ENCODE results near the gene USP6. TPM values are rescaled to one million over a fixed set of nuclear protein-coding genes. Genes with fewer than 3 reads are reported as not detected.
"Not testable (repeated sequence)": the region's sequence is repeated elsewhere in the genome, so short reads cannot be mapped to it uniquely, and the experiment has no call there.

Gene USP6
- total RNA-seq, 2 experiments from 2014 or later, result 0.08 to 0.10 TPM

- DNase-seq, result no peak
- peaks cover 50% of the 10 kb centered on the region for H3K9me3 Mint-ChIP-seq
- H3K27ac Mint-ChIP-seq, result no peak overlapping the region
- peaks cover 31% of the 10 kb centered on the region for H3K36me3 Mint-ChIP-seq (ENCODE audit: low read depth)
- H3K4me1 Mint-ChIP-seq, result no peaks in the 10 kb centered on the region
- H3K27me3 Mint-ChIP-seq, result peaks cover 19% of the 10 kb centered on the region
- CTCF ChIA-PET, result no interaction called here
- H3K4me3 Mint-ChIP-seq, result no peak overlapping the region
- POLR2A ChIA-PET, result no interaction called here
These were observed 16.6 kb upstream of the USP6 start for GRCh38 chr17:5099271-5099670.

DNA sequence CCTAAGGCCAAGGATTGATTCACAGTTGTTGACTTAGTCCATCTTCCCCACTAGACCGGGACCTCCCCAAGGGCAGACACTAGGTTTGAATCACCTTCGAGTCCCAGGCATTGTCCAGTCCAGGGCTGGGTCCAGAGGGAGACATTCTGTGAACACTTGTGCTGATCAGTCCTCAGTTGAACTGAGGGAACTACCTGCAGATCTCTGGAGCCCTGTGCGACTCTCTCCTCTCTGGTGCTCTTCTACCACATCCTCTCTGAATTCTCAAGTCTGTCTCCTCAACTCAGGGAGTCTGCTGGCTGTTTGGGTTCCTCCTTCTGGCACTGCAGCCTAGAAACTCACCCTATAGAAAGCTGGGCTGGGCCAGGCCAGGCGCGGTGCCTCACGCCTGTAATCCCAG is 15.0 kb upstream of the USP6 start:
- Mint-ChIP-seq H3K27ac (no peak overlapping the region), H3K27me3 (peaks cover 13% of the 10 kb centered on the region), H3K9me3 (peaks cover 45% of the 10 kb centered on the region), H3K4me3 (no peak overlapping the region), H3K4me1 (no peaks in the 10 kb centered on the region), H3K36me3 (ENCODE audit: low read depth) (peaks cover 37% of the 10 kb centered on the region)
- CTCF ChIA-PET, result no interaction called here
- DNase-seq, result no peak
- POLR2A ChIA-PET, result no interaction called here

GRCh38 chr17:5110816-5111215 is 5.0 kb upstream of the USP6 start:
- POLR2A ChIA-PET, result interaction anchor here (0.7 to 1.3 kb wide), 7 partner anchors 17 to 171 kb away, joined by 3 to 7 read pairs (median 3); partner anchors contain the start of genes RNF167 and SLC25A11
- Mint-ChIP-seq H3K27me3 (peaks cover 4% of the 10 kb centered on the region), H3K9me3 (peaks cover 31% of the 10 kb centered on the region), H3K4me3 (peak overlapping the region; percentile 74), H3K36me3 (ENCODE audit: low read depth) (peaks cover 79% of the 10 kb centered on the region), H3K4me1 (peaks cover 21% of the 10 kb centered on the region), H3K27ac (peak overlapping the region; percentile 6)
- CTCF ChIA-PET, result interaction anchor here (1.1 kb wide), 1 partner anchor 81 kb away, joined by 4 read pairs; the partner anchor contains the start of gene ZNF594
- no peak for DNase-seq

- peaks cover 21% of the 10 kb centered on the region for H3K4me1 Mint-ChIP-seq
- H3K4me3 Mint-ChIP-seq, result peak within 1 kb of the TSS; percentile 74
- ChIA-PET CTCF (interaction anchor here (1.1 kb wide), 1 partner anchor 80 kb away, joined by 4 read pairs; the partner anchor contains the start of gene ZNF594), POLR2A (interaction anchor here (0.5 to 3.3 kb wide), 10 partner anchors 17 to 201 kb away, joined by 3 to 10 read pairs (median 3); partner anchors contain the start of genes RNF167, SLC25A11 and ZFP3)
- peaks cover 8% of the 10 kb centered on the region for H3K27me3 Mint-ChIP-seq
- peak within 1 kb of the TSS; percentile 56 for H3K27ac Mint-ChIP-seq
- H3K9me3 Mint-ChIP-seq, result peaks cover 23% of the 10 kb centered on the region
- peak; percentile 92 for DNase-seq
- H3K36me3 Mint-ChIP-seq (ENCODE audit: low read depth), result peaks cover 72% of the 10 kb centered on the region
These were observed 4.2 kb upstream of the USP6 start, which contains the start of gene ZNF232 for GRCh38 chr17:5111402-5112204. Gene ZNF232 (minus strand): TSS chr17:5111878. CDS start chr17:5111822, 56 bp downstream.

GRCh38 chr17:5118219-5118618 is 2.4 kb downstream of the USP6 start:
- ChIA-PET POLR2A (no interaction called here), CTCF (no interaction called here)
- Mint-ChIP-seq H3K4me1 (peaks cover 2% of the 10 kb centered on the region), H3K4me3 (no peak overlapping the region), H3K27ac (no peak overlapping the region), H3K9me3 (peaks cover 4% of the 10 kb centered on the region), H3K36me3 (ENCODE audit: low read depth) (peaks cover 22% of the 10 kb centered on the region), H3K27me3 (peaks cover 47% of the 10 kb centered on the region)
- DNase-seq, result no peak

DNA sequence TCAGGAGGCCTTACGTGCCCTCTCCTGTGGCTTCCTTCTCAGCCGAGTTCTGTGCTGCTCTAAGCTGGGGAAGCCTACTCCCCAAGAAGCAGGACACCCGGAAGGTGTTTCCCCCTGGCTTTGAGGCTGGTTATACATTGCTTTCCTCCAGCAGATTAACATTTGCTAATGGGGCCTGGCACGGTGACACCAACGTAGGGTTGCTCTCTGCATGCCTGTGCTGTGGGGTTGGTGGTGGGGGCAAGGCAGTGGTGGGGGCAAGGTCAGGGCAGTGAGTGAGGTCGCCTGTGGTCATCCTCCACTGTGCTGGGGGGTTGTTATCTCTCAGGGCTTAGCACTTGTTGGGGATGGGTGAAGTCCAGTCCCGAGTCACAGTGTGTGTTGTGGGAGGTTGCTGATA is 4.2 kb downstream of the USP6 start:
- Mint-ChIP-seq H3K4me1 (peaks cover 2% of the 10 kb centered on the region), H3K4me3 (no peak overlapping the region), H3K36me3 (ENCODE audit: low read depth) (peaks cover 4% of the 10 kb centered on the region), H3K9me3 (peaks cover under 1% of the 10 kb centered on the region), H3K27ac (no peak overlapping the region), H3K27me3 (peaks cover 60% of the 10 kb centered on the region)
- no peak for DNase-seq
- POLR2A ChIA-PET, result no interaction called here
- CTCF ChIA-PET, result no interaction called here

- CTCF ChIA-PET, result interaction anchor here (0.6 kb wide), 1 partner anchor 155 kb away, joined by 5 read pairs; no protein-coding TSS in a partner anchor
- POLR2A ChIA-PET; DNase-seq; H3K4me3 Mint-ChIP-seq; H3K27ac Mint-ChIP-seq; H3K36me3 Mint-ChIP-seq (ENCODE audit: low read depth); H3K4me1 Mint-ChIP-seq; H3K9me3 Mint-ChIP-seq: not testable (repeated sequence)
- peaks cover 58% of the 10 kb centered on the region for H3K27me3 Mint-ChIP-seq
These were observed 4.8 kb downstream of the USP6 start for GRCh38 chr17:5120436-5121185.

GRCh38 chr17:5121186-5121841 is 5.5 kb downstream of the USP6 start:
- CTCF ChIA-PET, result interaction anchor here (0.6 kb wide), 1 partner anchor 155 kb away, joined by 5 read pairs; no protein-coding TSS in a partner anchor
- no peak overlapping the region for H3K27ac Mint-ChIP-seq
- peaks cover 60% of the 10 kb centered on the region for H3K27me3 Mint-ChIP-seq
- DNase-seq, result no peak
- peaks cover 2% of the 10 kb centered on the region for H3K4me1 Mint-ChIP-seq
- no peaks in the 10 kb centered on the region for H3K9me3 Mint-ChIP-seq
- no peak overlapping the region for H3K4me3 Mint-ChIP-seq
- H3K36me3 Mint-ChIP-seq (ENCODE audit: low read depth), result no peaks in the 10 kb centered on the region
- POLR2A ChIA-PET, result no interaction called here

- H3K36me3 Mint-ChIP-seq (ENCODE audit: low read depth); POLR2A ChIA-PET; H3K4me3 Mint-ChIP-seq; H3K27ac Mint-ChIP-seq; H3K9me3 Mint-ChIP-seq; DNase-seq; H3K4me1 Mint-ChIP-seq: not testable (repeated sequence)
- H3K27me3 Mint-ChIP-seq, result peaks cover 52% of the 10 kb centered on the region
- CTCF ChIA-PET, result interaction anchor here (1.1 kb wide), 1 partner anchor 59 kb away, joined by 4 read pairs; no protein-coding TSS in a partner anchor
These were observed 6.2 kb downstream of the USP6 start for GRCh38 chr17:5122056-5122455.

- ChIA-PET CTCF (interaction anchor here (1.1 kb wide), 1 partner anchor 60 kb away, joined by 4 read pairs; no protein-coding TSS in a partner anchor), POLR2A (no interaction called here)
- peaks cover 49% of the 10 kb centered on the region for H3K27me3 Mint-ChIP-seq
- no peak overlapping the region for H3K27ac Mint-ChIP-seq
- no peaks in the 10 kb centered on the region for H3K9me3 Mint-ChIP-seq
- no peaks in the 10 kb centered on the region for H3K36me3 Mint-ChIP-seq (ENCODE audit: low read depth)
- H3K4me1 Mint-ChIP-seq, result peaks cover 2% of the 10 kb centered on the region
- DNase-seq, result no peak
- H3K4me3 Mint-ChIP-seq, result no peak overlapping the region
These were observed 6.9 kb downstream of the USP6 start for GRCh38 chr17:5122586-5123342.

GRCh38 chr17:5123343-5124124 is 7.7 kb downstream of the USP6 start:
- Mint-ChIP-seq H3K9me3 (no peaks in the 10 kb centered on the region), H3K4me3 (no peak overlapping the region), H3K27me3 (peaks cover 43% of the 10 kb centered on the region), H3K4me1 (peaks cover 2% of the 10 kb centered on the region), H3K27ac (no peak overlapping the region), H3K36me3 (ENCODE audit: low read depth) (no peaks in the 10 kb centered on the region)
- no peak for DNase-seq
- ChIA-PET CTCF (no interaction called here), POLR2A (no interaction called here)

Data from activated CD4-positive, alpha-beta memory T cell treated with anti-CD3 and anti-CD28 coated beads, Interleukin-2, amount 10 ng/mL, durations not matched to agents 7 days and 5 days (primary cell).